ENCODE results near the gene ADORA1.

- TF ChIP-seq CTCF (conservative IDR thresholded peaks at IDR 0.05; ENCODE audit: low read depth, low read length) (no peak), CHD1 (IDR thresholded peaks at IDR 0.05; ENCODE audit: low read depth, low read length) (no peak), MAFK (IDR thresholded peaks at IDR 0.05; ENCODE audit: low read depth, low read length) (no peak), BHLHE40 (IDR thresholded peaks at IDR 0.05; ENCODE audit: low read depth, low read length) (no peak)
Measured at GRCh38 chr1:203086992-203087763, 40.3 kb upstream of the ADORA1 start.

All from IMR-90 (cell line).